ENCODE measurements around the gene MICA. TPM values are rescaled to one million over a fixed set of nuclear protein-coding genes. Genes with fewer than 3 reads are reported as not detected.

Gene MICA
- polyA plus RNA-seq, 3 donors, result 5.6 to 16.5 (median 6.9) TPM

- Histone ChIP-seq H3K9ac (ENCODE audit: insufficient read depth, low read length, poor library complexity, severe bottlenecking) (no peak overlapping the region), H4K20me1 (ENCODE audit: insufficient read depth, low read length) (no peaks in the 10 kb centered on the region), H3K4me2 (replicated peaks; ENCODE audit: extremely low read depth, low read length, poor library complexity, severe bottlenecking) (no peak overlapping the region), H3K27ac (ENCODE audit: low read depth in 1 of 2, low read length in 2 of 2) (no peak overlapping the region), H3K27me3 (ENCODE audit: control insufficient read depth in 2 of 2, insufficient read depth in 2 of 2, low read length in 2 of 2) (no peaks in the 10 kb centered on the region), H3K4me3 (replicated peaks in 1 of 3; ENCODE audit: low read depth in 2 of 3, low read length in 3 of 3) (no peak overlapping the region), H3K79me2 (ENCODE audit: insufficient read depth, low read length) (peaks cover 22% of the 10 kb centered on the region), H2AFZ (ENCODE audit: insufficient read depth, low read depth, low read length, poor library complexity, severe bottlenecking) (no peak overlapping the region), H3K36me3 (replicated peaks in 1 of 2; ENCODE audit: control insufficient read depth in 1 of 2, insufficient read depth in 2 of 2, low read length in 2 of 2) (peaks cover 13 to 17% of the 10 kb centered on the region in 2 donors), H3K4me1 (ENCODE audit: control insufficient read depth in 1 of 2, insufficient read depth in 2 of 2, low read length in 2 of 2) (peaks cover 12 to 18% of the 10 kb centered on the region in 2 donors), H3K9me3 (replicated peaks in 1 of 2; ENCODE audit: control insufficient read depth in 1 of 2, insufficient read depth in 1 of 2, low read length in 2 of 2) (no peaks in the 10 kb centered on the region)
- H3K27me3 Mint-ChIP-seq (ENCODE audit: low read depth in 3 of 3), result peaks cover 0 to 5% (median 1%) of the 10 kb centered on the region in 3 donors
- peaks cover 23% of the 10 kb centered on the region for H3K4me1 Mint-ChIP-seq
- no peaks in the 10 kb centered on the region for H3K9me3 Mint-ChIP-seq
- TF ChIP-seq CTCF (IDR thresholded peaks at IDR 0.05), result no peak
- H3K27ac Mint-ChIP-seq, result no peak overlapping the region
- no peak for DNase-seq
- WGBS (ENCODE audit: insufficient coverage), result no CpG with 5 or more reads among the region's 4 CpGs
- no peak overlapping the region for H3K4me3 Mint-ChIP-seq
- intact Hi-C loops (cut with micrococcal nuclease), result no loop called here
- H3K36me3 Mint-ChIP-seq, result peaks cover 18 to 28% of the 10 kb centered on the region in 2 donors
Measured at GRCh38 chr6:31394381-31394780, 9.0 kb upstream of the MICA start.

DNA sequence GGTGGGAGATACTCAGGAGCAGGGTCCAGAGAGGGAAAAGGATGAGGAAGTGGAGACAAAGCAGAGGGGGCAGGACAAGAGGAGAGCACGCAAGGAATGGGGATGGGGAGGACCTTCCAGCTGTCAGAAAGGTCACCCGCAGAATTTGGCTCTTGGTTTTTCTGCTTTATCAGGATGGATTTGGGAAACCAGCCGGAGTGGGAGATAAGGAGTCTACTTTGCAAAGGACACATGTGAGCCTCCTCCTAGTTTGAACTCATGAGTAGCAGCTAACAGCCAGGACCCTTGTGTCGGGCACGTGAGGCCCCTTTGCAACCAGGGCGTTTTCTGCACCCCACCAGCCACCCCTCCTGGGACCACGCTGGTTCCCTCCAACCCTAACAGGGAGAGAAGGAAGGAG is 7.6 kb upstream of the MICA start:
- Histone ChIP-seq H3K4me3 (replicated peaks in 1 of 3; ENCODE audit: low read depth in 2 of 3, low read length in 3 of 3) (no peak overlapping the region), H3K4me2 (replicated peaks; ENCODE audit: extremely low read depth, low read length, poor library complexity, severe bottlenecking) (no peak overlapping the region), H3K27me3 (ENCODE audit: control insufficient read depth in 2 of 2, insufficient read depth in 2 of 2, low read length in 2 of 2) (no peaks in the 10 kb centered on the region), H4K20me1 (ENCODE audit: insufficient read depth, low read length) (no peaks in the 10 kb centered on the region), H2AFZ (ENCODE audit: insufficient read depth, low read depth, low read length, poor library complexity, severe bottlenecking) (no peak overlapping the region), H3K4me1 (ENCODE audit: control insufficient read depth in 1 of 2, insufficient read depth in 2 of 2, low read length in 2 of 2) (peaks cover 12 to 22% of the 10 kb centered on the region in 2 donors), H3K36me3 (replicated peaks in 1 of 2; ENCODE audit: control insufficient read depth in 1 of 2, insufficient read depth in 2 of 2, low read length in 2 of 2) (peaks cover 13 to 17% of the 10 kb centered on the region in 2 donors), H3K9ac (ENCODE audit: insufficient read depth, low read length, poor library complexity, severe bottlenecking) (no peak overlapping the region), H3K9me3 (replicated peaks in 1 of 2; ENCODE audit: control insufficient read depth in 1 of 2, insufficient read depth in 1 of 2, low read length in 2 of 2) (no peaks in the 10 kb centered on the region), H3K79me2 (ENCODE audit: insufficient read depth, low read length) (peaks cover 35% of the 10 kb centered on the region), H3K27ac (ENCODE audit: low read depth in 1 of 2, low read length in 2 of 2) (no peak overlapping the region)
- Mint-ChIP-seq H3K36me3 (peaks cover 18 to 28% of the 10 kb centered on the region in 2 donors), H3K9me3 (no peaks in the 10 kb centered on the region), H3K4me1 (peaks cover 26% of the 10 kb centered on the region), H3K4me3 (no peak overlapping the region), H3K27me3 (ENCODE audit: low read depth in 3 of 3) (peaks cover 0 to 3% (median 0%) of the 10 kb centered on the region in 3 donors), H3K27ac (peak overlapping the region in 1 of 7 donors; percentile 46)
- WGBS (ENCODE audit: insufficient coverage), result 64% methylated on average over 2 of the region's 7 CpGs
- DNase-seq, result no peak
- TF ChIP-seq CTCF (IDR thresholded peaks at IDR 0.05), result no peak
- intact Hi-C loops (cut with micrococcal nuclease), result loop anchor here in 1 of 2 donors (2.0 kb wide), 1 partner anchor 45 kb away; no protein-coding TSS in a partner anchor
